ENCODE results near the gene NKAIN1.
A peak's percentile ranks its signal among the peaks of the same experiment; 100 is the strongest.
"Not testable (repeated sequence)": the region's sequence is repeated elsewhere in the genome, so short reads cannot be mapped to it uniquely, and the experiment has no call there.

Gene NKAIN1

GRCh38 chr1:31231802-31232201, 7.9 kb downstream of the NKAIN1 start:
- DNase-seq: no peak

GRCh38 chr1:31230378-31230777, 9.3 kb downstream of the NKAIN1 start:
- DNase-seq: no peak

- no peak for DNase-seq
Observed at GRCh38 chr1:31228986-31229385, 10.7 kb downstream of the NKAIN1 start.

GRCh38 chr1:31227891-31228568, 11.7 kb downstream of the NKAIN1 start:
- DNase-seq: peak; percentile 58

- peak; percentile 71 for DNase-seq
Observed at GRCh38 chr1:31224068-31224467, 15.6 kb downstream of the NKAIN1 start.

DNA sequence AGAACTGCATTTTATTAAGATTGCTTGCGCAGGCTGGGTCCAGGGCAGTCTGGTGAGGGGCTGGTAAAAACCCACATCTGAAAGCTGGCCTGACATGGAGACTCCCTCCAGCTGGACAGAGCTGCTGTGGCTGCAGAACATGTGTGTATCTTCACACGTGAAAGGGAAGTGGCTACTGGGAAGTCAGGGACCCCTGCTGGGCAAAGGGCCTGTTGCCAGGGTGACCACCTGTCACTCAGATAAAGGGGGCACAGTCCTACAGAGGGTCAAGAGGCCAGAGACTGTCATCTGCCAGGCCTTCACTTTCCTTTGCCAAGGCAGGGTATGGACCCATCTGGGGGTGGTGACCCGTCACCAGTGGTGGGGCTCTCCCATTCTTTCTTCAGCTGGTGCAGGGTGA, 17.5 kb downstream of the NKAIN1 start:
- DNase-seq: no peak

DNA sequence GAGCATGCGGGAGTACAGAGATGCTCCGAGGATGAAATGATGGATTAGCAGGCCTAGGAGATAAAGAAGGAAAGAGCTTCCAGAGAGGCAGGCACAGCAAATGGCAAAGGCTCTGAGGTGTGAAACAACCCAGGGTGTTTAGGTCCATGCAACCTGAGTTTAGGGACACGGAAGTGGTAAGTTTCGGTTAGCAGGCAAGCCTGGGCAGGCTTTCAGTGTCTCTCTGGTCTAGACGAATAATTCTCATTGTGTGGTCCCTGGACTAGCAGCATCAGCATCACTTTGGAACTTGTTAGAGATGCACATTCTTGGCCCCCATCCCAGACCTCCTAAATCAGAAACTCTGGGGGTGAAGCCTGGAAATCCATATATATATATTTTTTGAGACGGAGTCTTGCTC, 18.6 kb downstream of the NKAIN1 start:
- no peak for DNase-seq

DNA sequence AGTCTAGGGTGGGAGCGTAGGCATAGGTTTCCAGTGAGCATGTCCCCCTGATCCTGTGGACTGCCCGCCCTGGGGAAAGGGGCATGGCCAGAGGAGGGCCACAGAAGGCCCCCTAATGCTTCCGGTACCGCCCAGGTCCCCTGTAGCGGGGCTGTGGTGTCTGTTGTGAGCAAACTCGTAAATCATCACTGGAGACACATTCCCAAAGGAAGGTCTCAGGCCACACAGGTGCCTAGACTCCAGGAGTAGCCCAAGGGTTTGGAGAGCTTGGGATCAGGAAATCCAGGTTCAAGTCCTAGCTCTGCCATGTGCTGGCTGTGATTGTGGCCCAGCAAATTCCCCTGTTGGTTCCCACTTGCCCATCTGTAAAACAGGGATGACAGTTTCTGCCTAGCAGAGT, 20.2 kb downstream of the NKAIN1 start:
- DNase-seq: no peak

GRCh38 chr1:31218705-31219104, 21.0 kb downstream of the NKAIN1 start:
- DNase-seq: no peak

DNA sequence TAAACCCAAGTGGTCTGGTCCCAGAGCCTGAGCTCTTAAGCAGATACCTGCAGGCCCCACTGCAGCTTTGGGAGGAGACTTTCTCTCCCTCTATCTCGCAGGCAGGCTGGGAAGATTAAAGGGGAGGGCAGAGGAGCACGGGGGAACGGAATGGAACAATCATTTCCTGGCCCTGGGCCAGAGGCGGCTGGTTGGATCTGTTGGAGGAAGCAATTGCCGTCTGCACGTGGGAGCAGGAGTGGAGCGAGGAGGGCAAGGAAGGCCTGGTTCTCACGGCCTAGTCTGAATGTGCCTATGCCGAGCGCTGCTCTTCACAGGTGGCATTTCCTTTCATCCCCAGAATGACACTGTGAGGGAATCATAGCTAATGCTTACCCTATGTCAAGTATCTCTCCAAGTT, 23.7 kb downstream of the NKAIN1 start:
- DNase-seq: peak; percentile 88

DNA sequence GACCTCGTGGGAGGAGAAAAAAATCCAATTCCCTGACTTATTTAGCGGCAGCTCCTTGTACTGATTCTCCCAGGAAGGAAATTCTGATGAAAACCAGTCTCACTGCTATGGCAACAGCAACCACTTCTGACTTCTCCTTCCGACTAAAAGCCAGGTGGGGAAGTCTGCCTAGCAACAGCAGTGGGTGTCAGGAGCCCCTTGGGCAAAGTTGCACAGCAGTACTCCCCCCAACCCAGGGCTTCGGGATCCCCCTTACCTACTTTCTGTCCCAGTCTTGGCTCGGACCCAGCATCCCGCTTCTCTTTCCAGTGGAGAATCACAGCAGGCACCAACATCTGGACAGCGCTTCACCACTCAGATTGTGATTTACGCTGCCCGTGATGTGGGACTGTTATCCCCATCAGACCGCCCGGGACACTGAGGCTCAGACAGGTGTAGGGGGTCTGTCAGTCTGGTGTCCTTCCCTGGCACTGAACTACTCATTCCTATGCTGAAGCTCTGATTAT, 24.6 kb downstream of the NKAIN1 start:
- DNase-seq: no peak

GRCh38 chr1:31214316-31215064, 25.2 kb downstream of the NKAIN1 start:
- DNase-seq: no peak

DNA sequence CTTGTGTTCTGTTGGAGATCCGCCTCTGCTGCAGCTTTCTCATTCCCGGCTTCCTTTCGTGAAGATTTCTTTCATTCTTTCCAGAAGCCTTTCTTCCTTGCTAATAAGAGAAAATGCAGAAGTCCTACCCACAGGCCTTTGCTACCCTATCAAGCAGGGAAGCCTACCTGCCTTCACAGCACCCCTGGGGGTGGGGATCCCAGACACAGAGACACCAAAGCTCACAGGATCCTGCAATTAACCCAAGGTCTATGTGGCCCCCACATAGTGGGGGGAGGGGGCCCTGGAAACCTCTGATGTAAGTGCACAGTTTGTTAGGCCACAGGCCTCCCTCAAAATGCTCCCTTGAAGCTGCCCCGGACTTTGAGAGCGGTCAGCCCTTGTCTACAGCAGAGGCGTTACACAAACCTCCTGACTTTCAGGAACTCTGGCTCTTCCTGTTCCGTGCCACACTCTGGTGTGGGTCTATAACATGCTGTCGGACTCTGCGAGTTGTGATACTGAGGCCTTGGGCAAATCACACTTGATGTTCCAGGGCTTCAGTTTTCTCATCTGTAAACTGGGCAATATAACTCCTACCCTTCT, 31.2 kb downstream of the NKAIN1 start:
- no peak for DNase-seq

DNA sequence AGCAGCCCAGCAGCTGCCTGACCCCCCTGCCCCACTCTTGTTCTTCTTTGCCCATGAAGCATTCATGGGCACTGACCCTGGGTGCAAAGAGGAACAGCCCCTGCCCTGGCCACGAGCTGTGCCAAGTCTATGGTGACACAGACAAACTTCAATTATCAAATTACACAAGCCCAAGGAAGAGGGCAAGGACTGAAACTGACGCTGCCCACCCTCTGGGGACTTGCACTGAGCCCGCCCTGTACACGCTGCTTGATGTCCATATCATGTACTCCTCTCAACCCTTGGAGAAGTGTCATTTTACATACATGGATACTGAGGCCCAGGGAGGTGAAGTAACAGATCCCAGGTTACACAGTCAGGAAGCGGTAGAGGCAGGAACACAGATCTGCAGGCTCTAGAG, 32.1 kb downstream of the NKAIN1 start:
- no peak for DNase-seq

DNA sequence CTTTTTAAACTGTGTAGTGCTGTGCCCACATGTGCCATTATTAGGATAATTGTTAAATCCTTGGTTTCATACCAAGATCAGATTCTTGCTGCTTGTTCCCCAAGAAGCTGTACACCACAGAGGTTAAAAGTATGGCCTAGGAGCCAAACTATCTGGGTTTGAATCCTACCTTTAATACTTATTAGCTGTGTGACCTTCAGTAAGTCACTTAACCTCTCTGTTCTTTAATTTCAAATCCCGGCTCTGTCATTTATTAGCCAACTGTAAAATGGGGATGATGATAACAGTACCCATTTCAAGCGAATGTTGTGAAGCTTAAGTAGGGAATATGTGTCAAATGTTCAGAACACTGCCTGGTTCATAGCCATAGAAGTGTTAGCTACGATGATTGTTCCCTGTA, 32.6 kb downstream of the NKAIN1 start:
- no peak for DNase-seq

DNA sequence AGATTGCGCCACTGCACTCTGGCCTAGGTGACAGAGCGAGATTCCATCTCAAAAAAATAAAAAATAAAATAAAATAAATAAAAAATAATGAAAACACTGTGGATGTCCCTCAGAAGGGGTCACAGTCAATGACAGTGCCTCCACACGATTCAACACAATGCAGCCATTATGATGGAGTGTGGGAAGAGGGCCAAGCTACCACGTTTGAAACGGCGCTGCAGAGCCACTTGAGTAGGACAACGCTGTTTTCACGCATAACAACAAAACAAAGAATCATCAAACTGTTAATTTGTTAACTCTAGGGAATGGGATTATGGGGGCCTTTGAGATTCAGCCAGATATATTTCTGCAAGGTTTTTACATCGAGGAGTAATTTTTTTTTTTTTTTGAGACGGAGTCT, 36.5 kb downstream of the NKAIN1 start:
- DNase-seq: no peak

GRCh38 chr1:31201931-31202360, 37.7 kb downstream of the NKAIN1 start:
- DNase-seq: no peak

GRCh38 chr1:31199949-31200348, 39.7 kb downstream of the NKAIN1 start:
- DNase-seq: peak; percentile 44

GRCh38 chr1:31199236-31199790, 40.4 kb downstream of the NKAIN1 start:
- no peak for DNase-seq

DNA sequence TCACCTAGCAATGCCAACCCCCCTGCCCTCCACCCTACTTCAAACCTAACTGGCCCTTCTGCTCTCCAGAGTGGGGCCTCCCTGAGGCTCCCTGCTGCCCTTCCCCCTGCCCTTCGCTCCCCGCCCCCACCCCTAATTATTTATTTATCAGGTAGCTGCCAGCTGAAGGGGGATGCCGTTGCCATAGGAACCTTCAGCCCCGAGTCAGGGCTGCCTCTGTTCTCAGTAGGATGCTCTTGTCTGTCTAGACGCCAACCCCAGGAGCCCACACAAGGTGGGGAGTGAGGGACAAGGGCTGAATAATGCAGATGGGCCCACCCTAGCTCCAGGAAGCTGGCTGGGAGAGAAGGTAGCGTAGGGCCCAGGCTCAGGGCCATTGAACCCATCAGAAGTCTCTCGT, 41.1 kb downstream of the NKAIN1 start:
- DNase-seq: no peak

DNA sequence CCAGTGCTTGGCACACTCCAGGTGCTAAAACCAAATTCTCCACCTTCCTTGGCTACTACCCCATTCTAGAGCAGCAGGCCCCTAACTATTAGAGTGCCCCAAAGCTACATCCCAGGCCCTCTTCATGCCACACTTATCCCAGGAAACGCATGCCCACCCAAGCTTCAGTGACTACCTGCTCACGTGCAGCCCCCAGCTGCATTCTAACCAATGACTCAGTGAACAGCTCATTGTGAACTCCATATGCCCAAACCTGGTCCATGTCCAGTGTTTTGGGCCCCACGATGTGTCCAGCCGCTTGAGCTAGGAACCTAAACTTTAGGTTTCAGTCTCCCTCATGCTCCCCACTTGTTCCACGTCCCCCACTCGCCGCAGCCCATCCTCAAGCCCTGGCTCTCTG, 41.5 kb downstream of the NKAIN1 start:
- DNase-seq: no peak

GRCh38 chr1:31196685-31197084, 43.0 kb downstream of the NKAIN1 start:
- DNase-seq: no peak

DNA sequence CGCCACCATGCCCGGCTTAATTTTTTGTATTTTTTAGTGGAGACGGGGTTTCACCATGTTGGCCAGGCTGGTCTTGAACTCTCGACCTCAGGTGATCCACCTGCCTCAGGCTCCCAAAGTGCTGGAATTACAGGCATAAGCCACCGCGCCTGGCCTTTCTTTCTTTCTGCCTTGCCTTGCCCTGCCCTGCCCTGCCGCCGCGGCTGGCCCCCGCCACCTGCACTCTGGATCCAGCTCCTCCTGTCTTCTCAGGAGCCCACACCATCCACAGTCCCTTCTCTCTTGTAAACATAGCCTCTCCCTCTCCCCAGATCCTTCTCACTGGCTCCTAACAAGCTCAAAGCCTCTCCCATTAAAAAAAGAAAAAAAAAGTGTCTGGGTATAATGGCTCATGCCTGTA, 44.4 kb downstream of the NKAIN1 start:
- DNase-seq: not testable (repeated sequence)

DNA sequence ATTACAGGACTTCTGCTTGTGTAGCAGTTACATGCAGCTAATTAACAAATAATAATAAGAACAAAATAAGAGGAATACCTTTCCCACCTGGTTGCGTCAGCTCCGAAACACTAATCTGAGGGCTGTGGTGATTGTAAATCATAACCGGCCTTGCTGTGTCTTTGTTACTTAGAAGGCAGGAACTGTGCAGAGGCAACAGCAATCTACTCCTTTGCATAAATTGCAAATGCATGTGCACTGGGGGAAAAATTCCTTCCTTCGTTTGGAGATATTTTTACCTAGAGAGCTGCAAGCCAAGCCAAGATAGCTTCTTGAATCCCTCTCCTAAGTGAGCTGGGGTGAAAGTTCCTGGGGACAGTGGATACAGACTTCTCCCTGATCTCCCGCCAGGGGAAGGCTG, 46.0 kb downstream of the NKAIN1 start:
- DNase-seq: no peak
